Measurements from ENCODE around the gene PRR7. TPM values are rescaled to one million over a fixed set of nuclear protein-coding genes. Genes with fewer than 3 reads are reported as not detected.

PRR7 gene
- total RNA-seq, 2 donors from 2014 or later = 0.90 to 1.1 TPM

DNA sequence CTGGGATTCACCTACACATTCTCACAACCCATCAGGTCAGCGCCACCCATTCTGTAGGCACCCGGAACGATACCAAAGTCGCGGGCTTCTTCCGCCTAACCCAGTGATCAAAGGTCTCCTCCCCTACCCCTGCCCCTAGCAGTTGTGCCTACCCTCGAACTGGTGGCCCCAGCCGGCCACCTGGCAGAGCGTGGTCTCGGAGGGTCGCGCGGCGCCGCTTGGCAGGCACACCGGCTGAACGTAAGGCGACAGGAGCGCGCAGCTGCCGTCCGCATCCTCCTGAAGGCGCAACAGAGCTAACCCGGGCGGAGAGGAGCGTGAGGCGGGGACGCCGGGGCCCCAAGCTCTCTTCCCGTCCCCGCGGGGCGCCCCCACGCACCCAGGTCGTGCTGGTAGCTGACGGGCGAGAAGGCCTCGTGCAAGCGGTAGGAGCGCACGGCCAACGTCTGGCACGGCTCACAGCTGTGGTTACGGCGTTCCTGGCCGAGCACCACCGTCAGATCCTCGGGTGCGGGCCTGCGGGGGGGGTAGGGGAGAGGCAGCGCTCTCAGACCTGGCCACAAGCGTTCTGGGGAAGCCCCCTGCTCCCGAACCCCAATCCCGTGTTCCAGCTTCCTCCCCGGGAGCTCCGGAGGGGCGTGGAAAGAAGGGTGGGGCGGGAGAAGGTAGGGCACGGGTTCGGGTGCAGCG, 43.4 kb upstream of the PRR7 start:
- TF ChIP-seq, protein P1, sequence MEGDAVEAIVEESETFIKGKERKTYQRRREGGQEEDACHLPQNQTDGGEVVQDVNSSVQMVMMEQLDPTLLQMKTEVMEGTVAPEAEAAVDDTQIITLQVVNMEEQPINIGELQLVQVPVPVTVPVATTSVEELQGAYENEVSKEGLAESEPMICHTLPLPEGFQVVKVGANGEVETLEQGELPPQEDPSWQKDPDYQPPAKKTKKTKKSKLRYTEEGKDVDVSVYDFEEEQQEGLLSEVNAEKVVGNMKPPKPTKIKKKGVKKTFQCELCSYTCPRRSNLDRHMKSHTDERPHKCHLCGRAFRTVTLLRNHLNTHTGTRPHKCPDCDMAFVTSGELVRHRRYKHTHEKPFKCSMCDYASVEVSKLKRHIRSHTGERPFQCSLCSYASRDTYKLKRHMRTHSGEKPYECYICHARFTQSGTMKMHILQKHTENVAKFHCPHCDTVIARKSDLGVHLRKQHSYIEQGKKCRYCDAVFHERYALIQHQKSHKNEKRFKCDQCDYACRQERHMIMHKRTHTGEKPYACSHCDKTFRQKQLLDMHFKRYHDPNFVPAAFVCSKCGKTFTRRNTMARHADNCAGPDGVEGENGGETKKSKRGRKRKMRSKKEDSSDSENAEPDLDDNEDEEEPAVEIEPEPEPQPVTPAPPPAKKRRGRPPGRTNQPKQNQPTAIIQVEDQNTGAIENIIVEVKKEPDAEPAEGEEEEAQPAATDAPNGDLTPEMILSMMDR (IDR thresholded peaks at IDR 0.05) = no peak
- DNase-seq (ENCODE audit: low spot score) = no peak
- H3K9me3 ChIP-seq = no peaks in the 10 kb centered on the region
- H3K4me3 ChIP-seq = peak overlapping the region; percentile 25 to 62
- H3K36me3 ChIP-seq = no peaks in the 10 kb centered on the region
- peaks cover 31 to 38% of the 10 kb centered on the region in 2 donors for H3K27me3 ChIP-seq
- no peak overlapping the region for H3K27ac ChIP-seq
- peaks cover 0 to 39% of the 10 kb centered on the region in 2 donors for H3K4me1 ChIP-seq

DNA sequence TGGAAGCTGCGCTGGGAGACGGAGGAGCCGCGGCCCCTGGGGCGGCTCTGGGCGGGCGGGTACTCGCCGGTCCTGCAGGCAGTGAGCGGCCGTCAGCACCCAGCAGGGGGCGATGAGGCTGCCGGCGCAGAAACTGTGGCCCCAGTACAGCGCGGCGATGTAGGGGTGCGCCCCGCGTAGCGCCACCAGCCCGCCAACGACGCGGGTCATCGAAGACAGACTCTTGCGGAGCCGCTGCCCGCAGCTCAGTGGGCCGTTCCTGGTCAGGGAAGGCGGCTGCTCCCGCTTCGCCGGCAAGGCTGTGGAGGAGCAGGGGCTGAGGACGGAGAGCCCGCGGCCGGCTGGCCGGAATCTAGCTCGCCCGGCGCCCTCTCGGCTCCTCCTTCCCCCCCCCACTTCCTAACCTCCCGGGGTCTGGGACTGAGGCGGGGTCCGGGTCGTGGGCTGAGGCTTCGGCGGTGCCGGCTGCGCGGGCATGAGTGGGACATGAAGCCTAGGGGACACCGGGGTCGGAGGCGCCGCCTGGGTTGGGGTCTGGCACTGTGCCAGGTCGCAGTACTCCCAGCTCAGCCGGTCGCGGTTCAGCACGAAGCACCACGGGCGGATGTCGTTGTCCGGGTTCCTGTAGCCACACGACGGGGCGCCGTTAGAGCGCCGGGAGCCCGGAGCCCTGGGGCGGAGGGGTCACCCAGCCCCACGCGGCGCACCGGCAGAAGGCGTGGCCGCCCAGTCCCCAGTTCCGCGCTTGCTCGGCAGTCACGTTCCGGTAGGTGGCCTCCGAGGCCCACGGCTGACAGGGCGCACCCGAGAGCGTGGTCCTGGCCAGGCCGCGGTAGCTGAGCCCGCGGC, 42.6 kb upstream of the PRR7 start:
- peak; percentile 86 for DNase-seq (ENCODE audit: low spot score)
- H3K4me1 ChIP-seq = peaks cover 0 to 39% of the 10 kb centered on the region in 2 donors
- H3K27ac ChIP-seq = peak overlapping the region in 1 of 2 donors; percentile 36
- H3K36me3 ChIP-seq = no peaks in the 10 kb centered on the region
- TF ChIP-seq, protein P1 (IDR thresholded peaks at IDR 0.05) = peak; percentile 50 to 77
- peak overlapping the region; percentile 25 to 62 for H3K4me3 ChIP-seq
- H3K27me3 ChIP-seq = peaks cover 31 to 38% of the 10 kb centered on the region in 2 donors
- H3K9me3 ChIP-seq = no peaks in the 10 kb centered on the region

DNA sequence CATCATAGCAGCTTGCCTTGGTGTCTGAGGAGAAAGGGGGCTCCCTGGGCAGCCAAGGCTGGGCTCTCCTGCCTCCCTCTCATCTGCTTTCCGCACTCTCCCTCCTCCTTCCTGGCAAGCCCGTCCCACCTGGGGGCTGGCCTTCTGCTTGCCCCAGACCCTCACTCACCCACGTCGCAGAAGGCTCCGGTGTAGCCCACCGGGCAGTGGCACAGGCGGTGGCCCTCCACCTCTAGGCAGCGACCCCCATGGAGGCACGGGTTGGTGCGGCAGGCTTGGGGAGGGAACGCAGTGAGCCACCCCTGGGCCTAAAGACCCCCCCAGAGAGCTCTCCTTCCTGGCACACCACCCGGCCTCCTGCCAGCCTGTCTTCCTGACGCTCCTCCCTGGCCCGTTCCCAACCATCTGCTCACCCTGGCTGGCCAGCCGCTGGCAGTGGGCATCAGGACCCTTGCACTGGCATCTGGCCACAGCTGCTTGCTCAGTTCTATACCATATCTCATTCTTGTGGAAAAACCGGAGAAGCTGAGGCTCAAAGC, 41.9 kb upstream of the PRR7 start:
- no peak for DNase-seq (ENCODE audit: low spot score)
- TF ChIP-seq, protein P1 (IDR thresholded peaks at IDR 0.05) = no peak
- Histone ChIP-seq H3K4me1 (peaks cover 0 to 38% of the 10 kb centered on the region in 2 donors), H3K27me3 (peaks cover 27 to 32% of the 10 kb centered on the region in 2 donors), H3K9me3 (no peaks in the 10 kb centered on the region), H3K4me3 (peak overlapping the region; percentile 25 to 62), H3K27ac (no peak overlapping the region), H3K36me3 (no peaks in the 10 kb centered on the region)

DNA sequence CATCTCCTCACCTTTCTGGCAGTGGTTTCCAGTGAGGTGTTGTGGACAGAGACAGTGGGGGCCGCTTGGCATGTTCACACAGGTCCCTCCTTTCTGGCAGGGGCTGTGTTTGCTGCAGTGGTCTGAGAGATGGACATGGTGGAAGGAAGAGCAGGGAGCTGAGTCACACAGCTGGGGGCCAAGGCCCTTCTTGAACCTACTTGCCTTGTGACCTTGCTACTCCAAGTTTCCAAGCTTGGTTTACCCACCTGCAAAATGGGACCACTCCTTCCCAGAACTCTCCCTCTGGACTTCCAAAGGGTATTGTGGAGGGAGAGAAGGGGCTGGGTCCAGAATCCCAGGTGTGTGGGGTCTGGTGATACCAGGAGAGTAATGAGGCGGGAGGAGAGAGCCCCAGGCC, 41.3 kb upstream of the PRR7 start:
- Histone ChIP-seq H3K4me1 (peaks cover 0 to 32% of the 10 kb centered on the region in 2 donors), H3K36me3 (no peaks in the 10 kb centered on the region), H3K27me3 (peaks cover 23 to 26% of the 10 kb centered on the region in 2 donors), H3K27ac (no peak overlapping the region), H3K4me3 (no peak overlapping the region), H3K9me3 (no peaks in the 10 kb centered on the region)
- TF ChIP-seq, protein P1 (IDR thresholded peaks at IDR 0.05) = no peak
- DNase-seq (ENCODE audit: low spot score) = no peak

DNA sequence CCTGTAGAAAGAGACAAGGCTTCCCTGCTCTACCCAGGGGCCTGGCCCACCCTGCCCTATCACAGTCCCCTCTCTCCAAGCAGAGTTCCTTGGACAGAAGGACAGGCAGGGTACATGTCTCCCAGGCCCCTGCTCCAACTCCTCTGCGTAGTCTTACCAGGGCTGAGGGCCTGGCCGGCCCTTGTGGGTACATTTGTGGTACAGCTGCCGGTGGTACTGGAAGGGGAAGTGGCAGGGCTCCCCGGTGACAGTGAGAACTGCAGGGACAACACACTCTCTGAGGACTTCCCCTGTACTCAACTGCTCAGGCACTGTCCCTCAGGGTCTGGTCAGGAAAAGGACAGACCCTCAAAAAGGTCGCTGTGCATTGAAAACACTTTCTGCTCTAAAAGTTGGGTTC, 40.8 kb upstream of the PRR7 start:
- H3K4me1 ChIP-seq = peaks cover 0 to 29% of the 10 kb centered on the region in 2 donors
- no peak overlapping the region for H3K27ac ChIP-seq
- peak; percentile 62 for DNase-seq (ENCODE audit: low spot score)
- TF ChIP-seq, protein P1 (IDR thresholded peaks at IDR 0.05) = no peak
- H3K4me3 ChIP-seq = no peak overlapping the region
- H3K27me3 ChIP-seq = peaks cover 18 to 21% of the 10 kb centered on the region in 2 donors
- no peaks in the 10 kb centered on the region for H3K36me3 ChIP-seq
- H3K9me3 ChIP-seq = no peaks in the 10 kb centered on the region

Measured in right atrium auricular region (tissue), 2 donors.